ENCODE results near the gene RIMS3. TPM values are rescaled to one million over a fixed set of nuclear protein-coding genes. Genes with fewer than 3 reads are reported as not detected.

The RIMS3 gene
- total and polyA plus RNA-seq, 12 donors: 0.14 to 2.0 (median 0.71) TPM

GRCh38 chr1:40659649-40659947, 5.9 kb downstream of the RIMS3 start:
- Histone ChIP-seq H3K9me3 (no peaks in the 10 kb centered on the region), H3K27me3 (peaks cover 0 to 3% (median 0%) of the 10 kb centered on the region in 7 donors), H3K4me1 (peaks cover 0 to 10% (median 4%) of the 10 kb centered on the region in 9 donors), H3K36me3 (no peaks in the 10 kb centered on the region), H3K4me3 (no peak overlapping the region), H3K27ac (no peak overlapping the region)
- ATAC-seq (no peak), DNase-seq (no peak)
- intact Hi-C loops (cut with DNase I): no loop called here
- no peak for TF ChIP-seq CTCF (IDR thresholded peaks at IDR 0.05)
- WGBS, 2 donors: 46 to 51% methylated on average over 7 of the region's 7 CpGs

GRCh38 chr1:40658751-40659648, 6.5 kb downstream of the RIMS3 start:
- ATAC-seq: peak in 1 of 8 donors; percentile 46
- intact Hi-C loops (cut with DNase I): no loop called here

DNA sequence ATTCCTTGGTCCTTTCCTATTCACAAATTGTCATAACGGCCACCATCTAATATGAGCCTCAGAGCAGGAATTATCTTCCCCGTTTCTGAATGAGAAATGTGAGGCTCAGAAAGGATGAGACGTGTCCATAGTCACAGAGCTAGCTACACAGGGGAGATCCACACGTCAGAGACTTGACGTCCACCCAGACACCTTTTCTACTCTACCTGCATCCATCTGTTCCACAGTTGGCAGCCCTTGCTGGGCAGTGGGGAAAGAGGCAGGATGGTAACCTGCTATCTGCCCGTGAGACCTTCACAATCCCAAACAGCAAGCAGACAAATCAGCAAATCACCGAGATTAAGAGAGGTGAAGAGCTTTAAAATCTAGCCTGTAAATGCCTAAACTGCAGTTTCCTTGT, 8.4 kb downstream of the RIMS3 start:
- TF ChIP-seq CTCF (IDR thresholded peaks at IDR 0.05): no peak
- 90 to 91% methylated on average over 7 of the region's 7 CpGs for WGBS, 2 donors
- intact Hi-C loops (cut with DNase I): no loop called here
- Histone ChIP-seq H3K4me1 (peaks cover 0 to 13% (median 0%) of the 10 kb centered on the region in 9 donors), H3K4me3 (no peak overlapping the region), H3K27ac (no peak overlapping the region), H3K9me3 (no peaks in the 10 kb centered on the region), H3K36me3 (no peaks in the 10 kb centered on the region), H3K27me3 (peaks cover 0 to 7% (median 2%) of the 10 kb centered on the region in 7 donors)
- ATAC-seq (no peak), DNase-seq (no peak)

More at GRCh38 chr1:40658751-40659648, 6.5 kb downstream of the RIMS3 start:
- Histone ChIP-seq H3K9me3 (no peaks in the 10 kb centered on the region), H3K36me3 (no peaks in the 10 kb centered on the region), H3K27me3 (peaks cover 0 to 3% (median 0%) of the 10 kb centered on the region in 7 donors), H3K27ac (no peak overlapping the region), H3K4me1 (peaks cover 0 to 10% (median 4%) of the 10 kb centered on the region in 9 donors), H3K4me3 (no peak overlapping the region)
- DNase-seq: no peak
- 68 to 70% methylated on average over 16 of the region's 16 CpGs for WGBS, 2 donors
- no peak for TF ChIP-seq CTCF (IDR thresholded peaks at IDR 0.05)

DNA sequence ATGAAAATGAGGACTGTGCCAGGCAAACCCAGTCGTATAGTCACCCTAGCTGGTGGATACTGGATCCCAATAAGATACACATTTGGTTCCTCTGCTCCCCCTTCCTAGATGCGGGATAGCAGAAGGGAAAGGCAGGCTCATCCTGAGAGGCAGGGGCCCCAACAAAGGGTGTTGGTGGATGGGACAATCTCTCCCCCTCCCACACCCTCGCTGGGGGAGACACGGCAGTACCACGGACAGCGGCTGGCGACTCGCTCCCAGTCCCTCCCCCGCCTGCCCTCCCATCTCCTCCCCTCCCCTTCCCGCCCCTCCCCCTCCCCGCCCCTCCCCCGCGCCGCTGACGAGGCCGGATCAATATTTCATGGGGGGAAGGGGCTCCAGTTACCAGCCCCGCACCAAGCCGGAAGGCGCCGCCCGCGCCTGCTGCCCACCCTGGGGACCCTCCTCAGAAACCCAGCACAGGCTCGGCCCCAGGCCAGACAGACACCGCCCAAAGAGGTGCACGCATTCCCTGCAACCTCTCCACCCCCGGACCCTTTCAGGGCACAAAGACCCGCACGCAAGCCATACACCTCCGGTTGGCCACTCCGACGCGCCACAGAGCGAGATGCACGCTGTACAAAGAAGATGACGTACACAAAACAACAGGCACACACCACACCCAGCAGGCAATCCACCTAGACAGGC, 11.5 kb downstream of the RIMS3 start:
- ATAC-seq (no peak), DNase-seq (no peak)
- H3K27me3 ChIP-seq: peaks cover 0 to 10% (median 3%) of the 10 kb centered on the region in 7 donors
- H3K27ac ChIP-seq: no peak overlapping the region
- H3K4me3 ChIP-seq: no peak overlapping the region
- H3K4me1 ChIP-seq: peaks cover 0 to 21% (median 5%) of the 10 kb centered on the region in 9 donors
- WGBS, 2 donors: 17 to 19% methylated on average over 30 to 33 of the region's 35 CpGs
- H3K9me3 ChIP-seq: no peaks in the 10 kb centered on the region
- no peak for TF ChIP-seq CTCF (IDR thresholded peaks at IDR 0.05)
- intact Hi-C loops (cut with DNase I): no loop called here
- no peaks in the 10 kb centered on the region for H3K36me3 ChIP-seq
